ENCODE data around the gene RXYLT1.

- TF ChIP-seq, protein P1, sequence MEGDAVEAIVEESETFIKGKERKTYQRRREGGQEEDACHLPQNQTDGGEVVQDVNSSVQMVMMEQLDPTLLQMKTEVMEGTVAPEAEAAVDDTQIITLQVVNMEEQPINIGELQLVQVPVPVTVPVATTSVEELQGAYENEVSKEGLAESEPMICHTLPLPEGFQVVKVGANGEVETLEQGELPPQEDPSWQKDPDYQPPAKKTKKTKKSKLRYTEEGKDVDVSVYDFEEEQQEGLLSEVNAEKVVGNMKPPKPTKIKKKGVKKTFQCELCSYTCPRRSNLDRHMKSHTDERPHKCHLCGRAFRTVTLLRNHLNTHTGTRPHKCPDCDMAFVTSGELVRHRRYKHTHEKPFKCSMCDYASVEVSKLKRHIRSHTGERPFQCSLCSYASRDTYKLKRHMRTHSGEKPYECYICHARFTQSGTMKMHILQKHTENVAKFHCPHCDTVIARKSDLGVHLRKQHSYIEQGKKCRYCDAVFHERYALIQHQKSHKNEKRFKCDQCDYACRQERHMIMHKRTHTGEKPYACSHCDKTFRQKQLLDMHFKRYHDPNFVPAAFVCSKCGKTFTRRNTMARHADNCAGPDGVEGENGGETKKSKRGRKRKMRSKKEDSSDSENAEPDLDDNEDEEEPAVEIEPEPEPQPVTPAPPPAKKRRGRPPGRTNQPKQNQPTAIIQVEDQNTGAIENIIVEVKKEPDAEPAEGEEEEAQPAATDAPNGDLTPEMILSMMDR (IDR thresholded peaks at IDR 0.05): no peak
- TF ChIP-seq EZH2phosphoT487 (IDR thresholded peaks at IDR 0.05): no peak
These were observed 32.0 kb downstream of the RXYLT1 start for GRCh38 chr12:63811755-63812154.

Measured in neural progenitor cell (in vitro differentiated cells).